GM23338 (cell line): ENCODE data around the gene PITPNC1. TPM values are rescaled to one million over a fixed set of nuclear protein-coding genes. Genes with fewer than 3 reads are reported as not detected.

Experiments
- ATAC-seq: fragments of 200-7000 bp; cut with Tn5 transposase; 3 replicates; pipeline ENCODE4 v1.9.1; 2020
- DNase-seq: peaks from one replicate; pipeline ENCODE4 v3.0.0-alpha.2; 2015; ENCODE audit warnings: low spot score
- H2AFZ ChIP-seq: fragments of 200-600 bp; sonication (generic); 2 replicates; pipeline ENCODE4 v1.8.0; 2016; ENCODE audit warnings: antibody characterized with exemption, mild to moderate bottlenecking, moderate library complexity
- H3F3A ChIP-seq: fragments of 200-600 bp; sonication (generic); replicated peaks from 2 replicates; pipeline ENCODE4 v1.8.0; 2017; ENCODE audit warnings: antibody characterized with exemption, mixed run types, low read depth
- H3K27ac ChIP-seq: fragments of 200-600 bp; sonication (generic); 2 replicates; pipeline ENCODE4 v1.6.1; 2016; ENCODE audit warnings: low read depth
- H3K27me3 ChIP-seq: fragments of 200-600 bp; sonication (generic); 2 replicates; pipeline ENCODE4 v1.8.0; 2016; ENCODE audit warnings: mild to moderate bottlenecking, mixed run types, moderate library complexity; ENCODE audit not compliant: insufficient read depth
- H3K36me3 ChIP-seq: fragments of 200-600 bp; sonication (generic); 2 replicates; pipeline ENCODE4 v1.8.0; 2016; ENCODE audit warnings: mild to moderate bottlenecking; ENCODE audit not compliant: insufficient read depth
- H3K4me1 ChIP-seq: fragments of 200-600 bp; sonication (generic); 2 replicates; pipeline ENCODE4 v1.8.0; 2016; ENCODE audit warnings: mild to moderate bottlenecking, moderate library complexity; ENCODE audit not compliant: insufficient read depth
- H3K4me2 ChIP-seq: fragments of 200-600 bp; sonication (generic); 2 replicates; pipeline ENCODE4 v1.7.1; 2017; ENCODE audit warnings: mixed run types
- H3K4me3 ChIP-seq: fragments of 200-600 bp; sonication (generic); 2 replicates; pipeline ENCODE4 v1.6.1; 2016; ENCODE audit warnings: mixed run types
- H3K79me2 ChIP-seq: fragments of 200-600 bp; sonication (generic); replicated peaks from 2 replicates; pipeline ENCODE4 v1.8.0; 2017; ENCODE audit warnings: mild to moderate bottlenecking; ENCODE audit not compliant: insufficient read depth
- H3K9me2 ChIP-seq: fragments of 200-600 bp; sonication (generic); 2 replicates; pipeline ENCODE4 v1.8.0; 2017; ENCODE audit not compliant: insufficient read depth
- H4K20me1 ChIP-seq: fragments of 200-600 bp; sonication (generic); replicated peaks from 2 replicates; pipeline ENCODE4 v1.8.0; 2017; ENCODE audit warnings: mild to moderate bottlenecking; ENCODE audit not compliant: insufficient read depth
- H3K27ac Mint-ChIP-seq: 2 replicates; pipeline ENCODE4 v1.8.0; 2020; ENCODE audit warnings: inconsistent platforms, mild to moderate bottlenecking, moderate library complexity, mixed read lengths
- H3K27me3 Mint-ChIP-seq: 3 replicates; pipeline ENCODE4 v1.8.0; 2022; ENCODE audit warnings: low read depth, mild to moderate bottlenecking, moderate library complexity, mixed read lengths, inconsistent platforms; ENCODE audit not compliant: insufficient read depth, poor library complexity
- H3K36me3 Mint-ChIP-seq: 3 replicates; pipeline ENCODE4 v1.8.0; 2021; ENCODE audit warnings: low read depth, mild to moderate bottlenecking, inconsistent platforms, moderate library complexity, mixed read lengths
- H3K4me1 Mint-ChIP-seq: 3 replicates; pipeline ENCODE4 v1.8.0; 2020; ENCODE audit warnings: mild to moderate bottlenecking, inconsistent platforms, mixed read lengths
- H3K4me3 Mint-ChIP-seq: 3 replicates; pipeline ENCODE4 v1.8.0; 2021; ENCODE audit warnings: moderate library complexity, mild to moderate bottlenecking, inconsistent platforms, mixed read lengths
- H3K9me3 Mint-ChIP-seq: 3 replicates; pipeline ENCODE4 v1.8.0; 2020; ENCODE audit warnings: moderate library complexity, mild to moderate bottlenecking, inconsistent platforms, mixed read lengths
- NANOG ChIP-seq: IDR thresholded peaks from 2 replicates; pipeline ENCODE4 v1.6.1; 2016; ENCODE audit warnings: antibody characterized with exemption, borderline replicate concordance
- REST ChIP-seq: IDR thresholded peaks from one replicate; pipeline ENCODE4 v1.6.1; 2018; ENCODE audit warnings: antibody characterized with exemption; ENCODE audit not compliant: unreplicated experiment
- ZNF114 ChIP-seq: fragments of 250-450 bp; sonication (Bioruptor Pico); IDR thresholded peaks from 2 replicates; pipeline ENCODE4 v1.5.0; 2020; ENCODE audit warnings: mild to moderate bottlenecking, moderate library complexity
- ZNF462 ChIP-seq: fragments of 250-450 bp; sonication (Bioruptor Pico); IDR thresholded peaks from 2 replicates; pipeline ENCODE4 v1.5.0; 2020; ENCODE audit warnings: mild to moderate bottlenecking, moderate library complexity
- polyA plus RNA-seq: library from polyadenylated mRNA; unstranded; fragments of >200 nt; fragmentation: Nextera tagmentation; extraction: Ambion mirVana; gene quantifications from 2 replicates; pipeline ENCODE4 v1.2.1, GENCODE V29; 2016
- total RNA-seq: library from RNA; depleted of rRNA; stranded (reverse); fragments of >200 nt; shearing (Covaris generic); gene quantifications from 2 replicates; pipeline ENCODE4 v1.2.3, GENCODE V29; 2014

The PITPNC1 gene
- total and polyA plus RNA-seq, 2 experiments from 2014 or later, result 23.0 to 32.6 TPM

GRCh38 chr17:67617304-67617899 is 240.3 kb downstream of the PITPNC1 start (continued):
- TF ChIP-seq ZNF462 (CRISPR knock-in tag) (no peak), ZNF114 (no peak)

- peaks cover 5% of the 10 kb centered on the region; the same call in 2 of the 3 replicates for H3K4me1 Mint-ChIP-seq
- Histone ChIP-seq H3K4me3 (no peak overlapping the region), H4K20me1 (no peaks in the 10 kb centered on the region), H3K79me2 (no peaks in the 10 kb centered on the region), H3K4me2 (no peak overlapping the region), H3F3A (no peaks in the 10 kb centered on the region), H2AFZ (no peak overlapping the region), H3K36me3 (no peaks in the 10 kb centered on the region), H3K4me1 (no peaks in the 10 kb centered on the region; the same call in 1 of the 2 replicates), H3K9me2 (no peaks in the 10 kb centered on the region), H3K27me3 (no peaks in the 10 kb centered on the region), H3K27ac (no peak overlapping the region)
- no peak overlapping the region for H3K4me3 Mint-ChIP-seq
- H3K27ac Mint-ChIP-seq, result no peak overlapping the region
- no peaks in the 10 kb centered on the region; the same call in 2 of the 3 replicates for H3K9me3 Mint-ChIP-seq
- H3K27me3 Mint-ChIP-seq, result peaks cover 5% of the 10 kb centered on the region
- H3K36me3 Mint-ChIP-seq, result no peaks in the 10 kb centered on the region
- ATAC-seq (no peak), DNase-seq (no peak)
- TF ChIP-seq REST (no peak), NANOG (no peak)
Measured at GRCh38 chr17:67619555-67619954, 242.5 kb downstream of the PITPNC1 start.
